ENCODE data around the gene APLNR.

- TF ChIP-seq CTCF (IDR thresholded peaks at IDR 0.05): no peak
- TF ChIP-seq EZH2 (IDR thresholded peaks at IDR 0.05): no peak
- TF ChIP-seq EZH2phosphoT487 (IDR thresholded peaks at IDR 0.05): no peak
These were observed 14.8 kb downstream of the APLNR start for GRCh38 chr11:57222239-57222638.

Data from neural progenitor cell (in vitro differentiated cells).